Measurements from ENCODE around the gene SPRR4. TPM values are rescaled to one million over a fixed set of nuclear protein-coding genes. Genes with fewer than 3 reads are reported as not detected.

The SPRR4 gene
- total and polyA plus RNA-seq, 2 experiments from 2014 or later = not detected

- DNase-seq (ENCODE audit: low spot score) = no peak
- H3K79me2 ChIP-seq = no peaks in the 10 kb centered on the region
- no peak for TF ChIP-seq EZH2 (IDR thresholded peaks at IDR 0.05; ENCODE audit: borderline replicate concordance)
- no peak for TF ChIP-seq EZH2phosphoT487 (IDR thresholded peaks at IDR 0.05; ENCODE audit: low read depth, severe bottlenecking, unreplicated experiment)
- TF ChIP-seq, protein P1, sequence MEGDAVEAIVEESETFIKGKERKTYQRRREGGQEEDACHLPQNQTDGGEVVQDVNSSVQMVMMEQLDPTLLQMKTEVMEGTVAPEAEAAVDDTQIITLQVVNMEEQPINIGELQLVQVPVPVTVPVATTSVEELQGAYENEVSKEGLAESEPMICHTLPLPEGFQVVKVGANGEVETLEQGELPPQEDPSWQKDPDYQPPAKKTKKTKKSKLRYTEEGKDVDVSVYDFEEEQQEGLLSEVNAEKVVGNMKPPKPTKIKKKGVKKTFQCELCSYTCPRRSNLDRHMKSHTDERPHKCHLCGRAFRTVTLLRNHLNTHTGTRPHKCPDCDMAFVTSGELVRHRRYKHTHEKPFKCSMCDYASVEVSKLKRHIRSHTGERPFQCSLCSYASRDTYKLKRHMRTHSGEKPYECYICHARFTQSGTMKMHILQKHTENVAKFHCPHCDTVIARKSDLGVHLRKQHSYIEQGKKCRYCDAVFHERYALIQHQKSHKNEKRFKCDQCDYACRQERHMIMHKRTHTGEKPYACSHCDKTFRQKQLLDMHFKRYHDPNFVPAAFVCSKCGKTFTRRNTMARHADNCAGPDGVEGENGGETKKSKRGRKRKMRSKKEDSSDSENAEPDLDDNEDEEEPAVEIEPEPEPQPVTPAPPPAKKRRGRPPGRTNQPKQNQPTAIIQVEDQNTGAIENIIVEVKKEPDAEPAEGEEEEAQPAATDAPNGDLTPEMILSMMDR (IDR thresholded peaks at IDR 0.05; ENCODE audit: poor library complexity) = no peak
- H3K4me3 ChIP-seq = no peak overlapping the region
- H3K27me3 ChIP-seq = no peaks in the 10 kb centered on the region
- H3K27ac ChIP-seq = no peak overlapping the region
- H3K4me2 ChIP-seq = no peak overlapping the region
- no peaks in the 10 kb centered on the region for H4K20me1 ChIP-seq (ENCODE audit: insufficient read depth, poor library complexity, severe bottlenecking)
- no peaks in the 10 kb centered on the region for H3K9me2 ChIP-seq (replicated peaks; ENCODE audit: insufficient read depth)
- no peak overlapping the region for H2AFZ ChIP-seq
- no peaks in the 10 kb centered on the region for H3K36me3 ChIP-seq (replicated peaks; ENCODE audit: insufficient read depth, low read depth)
- no peaks in the 10 kb centered on the region for H3K9me3 ChIP-seq (ENCODE audit: low read depth)
- 64% methylated on average over 4 of the region's 4 CpGs for WGBS (ENCODE audit: low lambda C conversion rate, missing lambda C conversion rate)
- H3K4me1 ChIP-seq (ENCODE audit: insufficient read depth) = no peaks in the 10 kb centered on the region
These were observed 1.9 kb downstream of the SPRR4 start for GRCh38 chr1:152972196-152972886.

- no peak for TF ChIP-seq EZH2 (IDR thresholded peaks at IDR 0.05; ENCODE audit: borderline replicate concordance)
- TF ChIP-seq EZH2phosphoT487 (IDR thresholded peaks at IDR 0.05; ENCODE audit: low read depth, severe bottlenecking, unreplicated experiment) = no peak
- H3K36me3 ChIP-seq (replicated peaks; ENCODE audit: insufficient read depth, low read depth) = no peaks in the 10 kb centered on the region
- H3K4me3 ChIP-seq = no peak overlapping the region
- no peak for DNase-seq (ENCODE audit: low spot score)
- 47% methylated on average over 1 of the region's 1 CpG for WGBS (ENCODE audit: low lambda C conversion rate, missing lambda C conversion rate)
- H3K79me2 ChIP-seq = no peaks in the 10 kb centered on the region
- H4K20me1 ChIP-seq (ENCODE audit: insufficient read depth, poor library complexity, severe bottlenecking) = no peaks in the 10 kb centered on the region
- no peaks in the 10 kb centered on the region for H3K9me3 ChIP-seq (ENCODE audit: low read depth)
- H3K4me2 ChIP-seq = no peak overlapping the region
- H3K27me3 ChIP-seq = no peaks in the 10 kb centered on the region
- no peak overlapping the region for H2AFZ ChIP-seq
- H3K9me2 ChIP-seq (replicated peaks; ENCODE audit: insufficient read depth) = no peaks in the 10 kb centered on the region
- H3K27ac ChIP-seq = no peak overlapping the region
- H3K4me1 ChIP-seq (ENCODE audit: insufficient read depth) = no peaks in the 10 kb centered on the region
These were observed 6.2 kb downstream of the SPRR4 start for GRCh38 chr1:152976688-152977087.

GRCh38 chr1:152977614-152978013 lies 7.2 kb downstream of the SPRR4 start:
- no peak overlapping the region for H3K4me3 ChIP-seq
- no peak for DNase-seq (ENCODE audit: low spot score)
- H3K27ac ChIP-seq = no peak overlapping the region
- no peaks in the 10 kb centered on the region for H3K79me2 ChIP-seq
- H3K9me3 ChIP-seq (ENCODE audit: low read depth) = no peaks in the 10 kb centered on the region
- no peaks in the 10 kb centered on the region for H3K4me1 ChIP-seq (ENCODE audit: insufficient read depth)
- no peak overlapping the region for H2AFZ ChIP-seq
- H3K27me3 ChIP-seq = no peaks in the 10 kb centered on the region
- H3K4me2 ChIP-seq = no peak overlapping the region
- H4K20me1 ChIP-seq (ENCODE audit: insufficient read depth, poor library complexity, severe bottlenecking) = no peaks in the 10 kb centered on the region
- H3K9me2 ChIP-seq (replicated peaks; ENCODE audit: insufficient read depth) = no peaks in the 10 kb centered on the region
- no peak for TF ChIP-seq EZH2 (IDR thresholded peaks at IDR 0.05; ENCODE audit: borderline replicate concordance)
- TF ChIP-seq, protein P1 (IDR thresholded peaks at IDR 0.05; ENCODE audit: poor library complexity) = no peak
- no peak for TF ChIP-seq EZH2phosphoT487 (IDR thresholded peaks at IDR 0.05; ENCODE audit: low read depth, severe bottlenecking, unreplicated experiment)
- H3K36me3 ChIP-seq (replicated peaks; ENCODE audit: insufficient read depth, low read depth) = no peaks in the 10 kb centered on the region

DNA sequence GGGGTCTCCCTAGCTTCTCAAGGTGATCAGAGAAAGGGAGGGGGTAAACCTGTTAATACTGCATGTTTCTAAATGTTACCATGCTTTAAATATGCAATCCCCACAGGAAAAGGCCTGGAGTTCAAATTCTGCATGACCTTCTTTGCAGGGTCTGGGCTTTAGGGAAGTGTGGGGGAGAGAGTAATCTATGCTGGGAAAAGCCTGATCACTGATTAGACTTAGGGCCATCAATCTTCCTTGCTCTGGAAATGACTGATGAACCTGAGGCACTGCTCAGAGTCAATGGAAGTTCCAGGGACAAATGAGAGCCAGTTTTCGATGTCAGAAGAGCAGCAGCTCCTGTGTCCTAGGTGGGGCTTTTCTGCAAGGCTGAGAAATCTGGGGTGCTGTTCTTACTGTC lies 10.2 kb downstream of the SPRR4 start:
- no peaks in the 10 kb centered on the region for H3K36me3 ChIP-seq (replicated peaks; ENCODE audit: insufficient read depth, low read depth)
- no peak overlapping the region for H2AFZ ChIP-seq
- H3K4me1 ChIP-seq (ENCODE audit: insufficient read depth) = no peaks in the 10 kb centered on the region
- TF ChIP-seq EZH2phosphoT487 (IDR thresholded peaks at IDR 0.05; ENCODE audit: low read depth, severe bottlenecking, unreplicated experiment) (no peak), EZH2 (IDR thresholded peaks at IDR 0.05; ENCODE audit: borderline replicate concordance) (no peak)
- TF ChIP-seq, protein P1 (IDR thresholded peaks at IDR 0.05; ENCODE audit: poor library complexity) = no peak
- H3K9me2 ChIP-seq (replicated peaks; ENCODE audit: insufficient read depth) = no peaks in the 10 kb centered on the region
- no peak overlapping the region for H3K4me2 ChIP-seq
- no peaks in the 10 kb centered on the region for H3K79me2 ChIP-seq
- H3K27ac ChIP-seq = no peak overlapping the region
- H3K9me3 ChIP-seq (ENCODE audit: low read depth) = no peaks in the 10 kb centered on the region
- no peak for DNase-seq (ENCODE audit: low spot score)
- H3K4me3 ChIP-seq = no peak overlapping the region
- WGBS (ENCODE audit: low lambda C conversion rate, missing lambda C conversion rate) = 50% methylated on average over 1 of the region's 1 CpG
- no peaks in the 10 kb centered on the region for H3K27me3 ChIP-seq
- no peaks in the 10 kb centered on the region for H4K20me1 ChIP-seq (ENCODE audit: insufficient read depth, poor library complexity, severe bottlenecking)

Data from hepatocyte (in vitro differentiated cells).